ENCODE data around the gene ARFGAP1. TPM values are rescaled to one million over a fixed set of nuclear protein-coding genes. Genes with fewer than 3 reads are reported as not detected.

Gene ARFGAP1
- total and polyA plus RNA-seq, 2 of the 4 experiments (the other 2 are of a cell fraction) = 59.1 to 194 TPM

DNA sequence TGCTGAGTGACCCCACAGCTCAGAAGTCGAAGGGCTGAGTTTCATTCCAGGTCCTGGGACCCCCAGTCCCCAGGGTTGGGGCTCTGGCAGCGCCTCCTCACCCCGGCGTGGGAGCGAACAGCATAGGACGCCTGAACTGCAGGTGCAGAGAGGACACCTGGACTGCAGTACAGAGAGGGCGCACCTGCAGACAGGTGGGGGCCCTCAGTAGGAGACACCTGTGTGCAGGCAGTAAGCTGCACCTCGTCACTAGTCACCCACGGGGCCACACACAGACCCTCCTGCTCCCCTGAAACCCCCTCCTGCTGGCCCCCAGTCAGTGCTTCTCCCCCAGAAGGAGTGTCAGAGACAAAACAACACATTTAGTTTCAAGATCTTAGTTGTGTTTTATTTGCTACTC, 9.8 kb upstream of the ARFGAP1 start:
- BruUV-seq (replicated peaks) = no TSS peak
- Histone ChIP-seq H4K5ac (ENCODE audit: low read depth, low read length) (no peak overlapping the region), H2AFZ (replicated peaks; ENCODE audit: low read length, poor library complexity) (no peak overlapping the region), H3K4ac (ENCODE audit: low read depth, low read length) (no peak overlapping the region), H3K9ac (ENCODE audit: low read depth, low read length) (no peak overlapping the region), H4K20me1 (ENCODE audit: insufficient read depth, low read length) (no peaks in the 10 kb centered on the region; the same call in 1 of the 2 replicates), H2AK9ac (replicated peaks; ENCODE audit: low read depth, low read length, poor library complexity) (no peak overlapping the region), H3K79me1 (ENCODE audit: low read depth in 1 of 2, low read length in 2 of 2) (no peaks in the 10 kb centered on the region), H3K56ac (ENCODE audit: extremely low read depth, insufficient read depth, low read length) (no peak overlapping the region), H2BK120ac (ENCODE audit: low read depth, low read length) (no peak overlapping the region), H2AK5ac (ENCODE audit: low read depth, low read length) (no peak overlapping the region), H3K9me3 (ENCODE audit: control insufficient read depth, insufficient read depth, low read length) (peaks cover 2% of the 10 kb centered on the region; the same call in 1 of the 2 replicates), H4K8ac (ENCODE audit: low read depth in 2 of 2, low read length in 2 of 2) (no peak overlapping the region), H3K4me1 (ENCODE audit: control insufficient read depth, insufficient read depth, low read length) (no peaks in the 10 kb centered on the region; the same call in 1 of the 2 replicates), H3K23ac (ENCODE audit: low read depth, low read length) (no peak overlapping the region), H2BK5ac (ENCODE audit: low read depth, low read length, poor library complexity, severe bottlenecking) (no peak overlapping the region), H3K4me2 (ENCODE audit: low read depth, low read length) (no peak overlapping the region), H3K36me3 (ENCODE audit: control insufficient read depth, insufficient read depth, low read length) (no peaks in the 10 kb centered on the region), H3K27ac (ENCODE audit: insufficient read depth, low read length) (no peak overlapping the region), H3K27me3 (ENCODE audit: control insufficient read depth, insufficient read depth, low read length) (peaks cover 75% of the 10 kb centered on the region), H3K4me3 (ENCODE audit: insufficient read depth, low read depth, low read length) (no peak overlapping the region), H2BK20ac (ENCODE audit: low read depth, low read length) (no peak overlapping the region), H2BK15ac (ENCODE audit: low read depth, low read length) (no peak overlapping the region), H4K91ac (ENCODE audit: insufficient read depth, low read depth, low read length) (no peak overlapping the region), H3K9me1 (ENCODE audit: insufficient read depth, low read length) (no peaks in the 10 kb centered on the region), H3K14ac (replicated peaks; ENCODE audit: low read depth, low read length) (no peak overlapping the region), H3K18ac (ENCODE audit: low read depth, low read length) (no peak overlapping the region)
- in situ Hi-C loops (cut with MboI; ENCODE audit: low sequenced_read_pairs) (no loop called here), dilution Hi-C loops (cut with HindIII; ENCODE audit: low sequenced_read_pairs, unreplicated experiment) (no loop called here), intact Hi-C loops (cut with micrococcal nuclease) (no loop called here)
- ATAC-seq (ENCODE audit: low read depth) (no peak), DNase-seq (no peak)
- CTCF ChIA-PET = no interaction called here
- POLR2A ChIA-PET (ENCODE audit: unreplicated experiment) = no interaction called here
- 83% methylated on average over 4 of the region's 9 CpGs; no CpG with 5 or more reads in 1 of the 2 experiments for WGBS, 2 experiments (ENCODE audit: extremely low coverage in 2 of 2, insufficient read length in 1 of 2)
- TF ChIP-seq SMC3 (IDR thresholded peaks at IDR 0.05; ENCODE audit: low read depth, low read length) (no peak), NFE2L2 (IDR thresholded peaks at IDR 0.05; ENCODE audit: low read depth, low read length) (no peak), BHLHE40 (IDR thresholded peaks at IDR 0.05; ENCODE audit: low read depth, low read length) (no peak), CEBPB (IDR thresholded peaks at IDR 0.05; ENCODE audit: low read depth, low read length) (no peak), RAD21 (IDR thresholded peaks at IDR 0.05; ENCODE audit: low read length) (no peak), FOS (IDR thresholded peaks at IDR 0.05; ENCODE audit: low read depth, low read length) (no peak), MAFK (IDR thresholded peaks at IDR 0.05; ENCODE audit: low read depth, low read length) (no peak), RCOR1 (IDR thresholded peaks at IDR 0.05; ENCODE audit: insufficient replicate concordance, low read length) (no peak), CHD1 (IDR thresholded peaks at IDR 0.05; ENCODE audit: low read depth, low read length) (no peak), MXI1 (IDR thresholded peaks at IDR 0.05; ENCODE audit: borderline replicate concordance, low read depth, low read length) (no peak), POLR2A (IDR thresholded peaks at IDR 0.05; ENCODE audit: low read depth, low read length) (no peak)
- TF ChIP-seq, protein P1, sequence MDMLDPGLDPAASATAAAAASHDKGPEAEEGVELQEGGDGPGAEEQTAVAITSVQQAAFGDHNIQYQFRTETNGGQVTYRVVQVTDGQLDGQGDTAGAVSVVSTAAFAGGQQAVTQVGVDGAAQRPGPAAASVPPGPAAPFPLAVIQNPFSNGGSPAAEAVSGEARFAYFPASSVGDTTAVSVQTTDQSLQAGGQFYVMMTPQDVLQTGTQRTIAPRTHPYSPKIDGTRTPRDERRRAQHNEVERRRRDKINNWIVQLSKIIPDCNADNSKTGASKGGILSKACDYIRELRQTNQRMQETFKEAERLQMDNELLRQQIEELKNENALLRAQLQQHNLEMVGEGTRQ (IDR thresholded peaks at IDR 0.05; ENCODE audit: low read depth, low read length) = no peak
- TF ChIP-seq, protein P2, sequence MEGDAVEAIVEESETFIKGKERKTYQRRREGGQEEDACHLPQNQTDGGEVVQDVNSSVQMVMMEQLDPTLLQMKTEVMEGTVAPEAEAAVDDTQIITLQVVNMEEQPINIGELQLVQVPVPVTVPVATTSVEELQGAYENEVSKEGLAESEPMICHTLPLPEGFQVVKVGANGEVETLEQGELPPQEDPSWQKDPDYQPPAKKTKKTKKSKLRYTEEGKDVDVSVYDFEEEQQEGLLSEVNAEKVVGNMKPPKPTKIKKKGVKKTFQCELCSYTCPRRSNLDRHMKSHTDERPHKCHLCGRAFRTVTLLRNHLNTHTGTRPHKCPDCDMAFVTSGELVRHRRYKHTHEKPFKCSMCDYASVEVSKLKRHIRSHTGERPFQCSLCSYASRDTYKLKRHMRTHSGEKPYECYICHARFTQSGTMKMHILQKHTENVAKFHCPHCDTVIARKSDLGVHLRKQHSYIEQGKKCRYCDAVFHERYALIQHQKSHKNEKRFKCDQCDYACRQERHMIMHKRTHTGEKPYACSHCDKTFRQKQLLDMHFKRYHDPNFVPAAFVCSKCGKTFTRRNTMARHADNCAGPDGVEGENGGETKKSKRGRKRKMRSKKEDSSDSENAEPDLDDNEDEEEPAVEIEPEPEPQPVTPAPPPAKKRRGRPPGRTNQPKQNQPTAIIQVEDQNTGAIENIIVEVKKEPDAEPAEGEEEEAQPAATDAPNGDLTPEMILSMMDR (conservative IDR thresholded peaks at IDR 0.05; ENCODE audit: low read depth, low read length) = no peak
- TF ChIP-seq, protein P3, sequence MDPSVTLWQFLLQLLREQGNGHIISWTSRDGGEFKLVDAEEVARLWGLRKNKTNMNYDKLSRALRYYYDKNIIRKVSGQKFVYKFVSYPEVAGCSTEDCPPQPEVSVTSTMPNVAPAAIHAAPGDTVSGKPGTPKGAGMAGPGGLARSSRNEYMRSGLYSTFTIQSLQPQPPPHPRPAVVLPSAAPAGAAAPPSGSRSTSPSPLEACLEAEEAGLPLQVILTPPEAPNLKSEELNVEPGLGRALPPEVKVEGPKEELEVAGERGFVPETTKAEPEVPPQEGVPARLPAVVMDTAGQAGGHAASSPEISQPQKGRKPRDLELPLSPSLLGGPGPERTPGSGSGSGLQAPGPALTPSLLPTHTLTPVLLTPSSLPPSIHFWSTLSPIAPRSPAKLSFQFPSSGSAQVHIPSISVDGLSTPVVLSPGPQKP (IDR thresholded peaks at IDR 0.05; ENCODE audit: borderline replicate concordance, low read depth, low read length) = no peak
